ENCODE measurements around the gene EXOG.

The EXOG gene

GRCh38 chr3:38471260-38471857, 24.8 kb upstream of the EXOG start:
- Histone ChIP-seq H3K4me3 (ENCODE audit: low read length) (no peak overlapping the region), H4K20me1 (ENCODE audit: control insufficient read depth, insufficient read depth, low read depth, low read length) (no peaks in the 10 kb centered on the region), H3K27me3 (ENCODE audit: control insufficient read depth, low read length) (no peaks in the 10 kb centered on the region), H3K9me3 (ENCODE audit: control insufficient read depth, insufficient read depth, low read length) (peaks cover 18% of the 10 kb centered on the region), H3F3A (ENCODE audit: control insufficient read depth, insufficient read depth) (0 out of 2 replicates have a peak, but pooled peaks cover 3% of the 10 kb centered on the region), H3K9me2 (replicated peaks; ENCODE audit: control insufficient read depth, low read length) (no peaks in the 10 kb centered on the region), H3K79me2 (ENCODE audit: control insufficient read depth, low read length) (peaks cover 38% of the 10 kb centered on the region), H3K4me1 (ENCODE audit: control insufficient read depth, low read length) (no peaks in the 10 kb centered on the region), H3K36me3 (ENCODE audit: control insufficient read depth, low read length) (no peaks in the 10 kb centered on the region), H3K4me2 (ENCODE audit: low read length) (no peak overlapping the region), H3K27ac (ENCODE audit: low read depth, low read length) (no peak overlapping the region)
- TF ChIP-seq EZH2phosphoT487 (IDR thresholded peaks at IDR 0.05; ENCODE audit: borderline replicate concordance, low read length), result no peak
- TF ChIP-seq, protein P1, sequence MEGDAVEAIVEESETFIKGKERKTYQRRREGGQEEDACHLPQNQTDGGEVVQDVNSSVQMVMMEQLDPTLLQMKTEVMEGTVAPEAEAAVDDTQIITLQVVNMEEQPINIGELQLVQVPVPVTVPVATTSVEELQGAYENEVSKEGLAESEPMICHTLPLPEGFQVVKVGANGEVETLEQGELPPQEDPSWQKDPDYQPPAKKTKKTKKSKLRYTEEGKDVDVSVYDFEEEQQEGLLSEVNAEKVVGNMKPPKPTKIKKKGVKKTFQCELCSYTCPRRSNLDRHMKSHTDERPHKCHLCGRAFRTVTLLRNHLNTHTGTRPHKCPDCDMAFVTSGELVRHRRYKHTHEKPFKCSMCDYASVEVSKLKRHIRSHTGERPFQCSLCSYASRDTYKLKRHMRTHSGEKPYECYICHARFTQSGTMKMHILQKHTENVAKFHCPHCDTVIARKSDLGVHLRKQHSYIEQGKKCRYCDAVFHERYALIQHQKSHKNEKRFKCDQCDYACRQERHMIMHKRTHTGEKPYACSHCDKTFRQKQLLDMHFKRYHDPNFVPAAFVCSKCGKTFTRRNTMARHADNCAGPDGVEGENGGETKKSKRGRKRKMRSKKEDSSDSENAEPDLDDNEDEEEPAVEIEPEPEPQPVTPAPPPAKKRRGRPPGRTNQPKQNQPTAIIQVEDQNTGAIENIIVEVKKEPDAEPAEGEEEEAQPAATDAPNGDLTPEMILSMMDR (IDR thresholded peaks at IDR 0.05; ENCODE audit: low read depth, low read length, poor library complexity, severe bottlenecking), result no peak

DNA sequence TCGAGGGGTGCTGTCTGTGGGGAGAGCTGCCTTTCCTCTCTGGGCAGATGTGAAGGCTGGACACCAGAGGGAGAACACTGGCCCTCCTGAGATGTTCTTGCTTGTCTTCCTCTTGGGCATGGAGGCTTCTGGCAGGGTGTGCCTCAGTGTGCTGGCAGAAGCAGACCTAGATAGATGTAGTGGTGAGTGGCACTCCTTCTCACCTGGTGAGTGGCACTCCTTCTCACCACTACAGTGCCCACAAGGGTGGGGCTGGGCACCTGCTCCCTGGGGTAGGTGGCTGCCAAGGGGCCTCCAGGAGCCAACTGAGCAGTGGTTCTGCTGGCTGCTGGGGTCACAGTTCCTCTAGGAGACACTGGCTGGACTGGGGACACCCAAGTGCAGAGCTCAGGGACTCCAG, 23.8 kb upstream of the EXOG start:
- Histone ChIP-seq H3K36me3 (ENCODE audit: control insufficient read depth, low read length) (no peaks in the 10 kb centered on the region), H3K9me3 (ENCODE audit: control insufficient read depth, insufficient read depth, low read length) (peaks cover 18% of the 10 kb centered on the region), H3K27ac (ENCODE audit: low read depth, low read length) (no peak overlapping the region), H3K27me3 (ENCODE audit: control insufficient read depth, low read length) (no peaks in the 10 kb centered on the region), H3F3A (ENCODE audit: control insufficient read depth, insufficient read depth) (0 out of 2 replicates have a peak, but pooled peaks cover 3% of the 10 kb centered on the region), H3K4me2 (ENCODE audit: low read length) (no peak overlapping the region), H3K4me3 (ENCODE audit: low read length) (no peak overlapping the region), H3K9me2 (replicated peaks; ENCODE audit: control insufficient read depth, low read length) (no peaks in the 10 kb centered on the region), H3K4me1 (ENCODE audit: control insufficient read depth, low read length) (no peaks in the 10 kb centered on the region), H4K20me1 (ENCODE audit: control insufficient read depth, insufficient read depth, low read depth, low read length) (no peaks in the 10 kb centered on the region), H3K79me2 (ENCODE audit: control insufficient read depth, low read length) (peaks cover 38% of the 10 kb centered on the region)
- TF ChIP-seq, protein P1 (IDR thresholded peaks at IDR 0.05; ENCODE audit: low read depth, low read length, poor library complexity, severe bottlenecking), result no peak
- TF ChIP-seq EZH2phosphoT487 (IDR thresholded peaks at IDR 0.05; ENCODE audit: borderline replicate concordance, low read length), result no peak

- no peaks in the 10 kb centered on the region for H4K20me1 ChIP-seq (ENCODE audit: control insufficient read depth, insufficient read depth, low read depth, low read length)
- H3K27me3 ChIP-seq (ENCODE audit: control insufficient read depth, low read length), result no peaks in the 10 kb centered on the region
- no peaks in the 10 kb centered on the region for H3K9me2 ChIP-seq (replicated peaks; ENCODE audit: control insufficient read depth, low read length)
- H3F3A ChIP-seq (ENCODE audit: control insufficient read depth, insufficient read depth), result 0 out of 2 replicates have a peak, but pooled peaks cover 3% of the 10 kb centered on the region
- no peak overlapping the region for H3K4me2 ChIP-seq (ENCODE audit: low read length)
- no peaks in the 10 kb centered on the region for H3K36me3 ChIP-seq (ENCODE audit: control insufficient read depth, low read length)
- no peak overlapping the region for H3K4me3 ChIP-seq (ENCODE audit: low read length)
- H3K9me3 ChIP-seq (ENCODE audit: control insufficient read depth, insufficient read depth, low read length), result peaks cover 17% of the 10 kb centered on the region
- no peak for TF ChIP-seq EZH2phosphoT487 (IDR thresholded peaks at IDR 0.05; ENCODE audit: borderline replicate concordance, low read length)
- TF ChIP-seq, protein P1 (IDR thresholded peaks at IDR 0.05; ENCODE audit: low read depth, low read length, poor library complexity, severe bottlenecking), result no peak
- no peak overlapping the region for H3K27ac ChIP-seq (ENCODE audit: low read depth, low read length)
- peaks cover 38% of the 10 kb centered on the region for H3K79me2 ChIP-seq (ENCODE audit: control insufficient read depth, low read length)
- no peaks in the 10 kb centered on the region for H3K4me1 ChIP-seq (ENCODE audit: control insufficient read depth, low read length)
These were observed 22.9 kb upstream of the EXOG start for GRCh38 chr3:38473229-38473628.

Data from DOHH2 (cell line).